Peyer's patch (tissue), 4 donors: ENCODE results near the gene MAML3.

ENCODE experiments used
- POLR2A ChIP-seq, 2 donors: fragments of 450-650 bp; IDR thresholded peaks; one replicate each; pipeline ENCODE4 v1.5.1; 2017; ENCODE audit warnings: antibody characterized with exemption in 2 of 2, mild to moderate bottlenecking in 2 of 2, moderate library complexity in 2 of 2
- TF ChIP-seq, protein P1 (sequence below), 6 experiments: fragments of 450-650 bp in 4 of 6; fragments of 200-600 bp in 2 of 6; sonication (generic) in 1 of 6; IDR thresholded peaks; one replicate each; pipeline ENCODE4 v1.5.1; 2017 to 2019; ENCODE audit warnings: antibody characterized with exemption in 6 of 6, mild to moderate bottlenecking in 3 of 6, moderate library complexity in 1 of 6

DNA sequence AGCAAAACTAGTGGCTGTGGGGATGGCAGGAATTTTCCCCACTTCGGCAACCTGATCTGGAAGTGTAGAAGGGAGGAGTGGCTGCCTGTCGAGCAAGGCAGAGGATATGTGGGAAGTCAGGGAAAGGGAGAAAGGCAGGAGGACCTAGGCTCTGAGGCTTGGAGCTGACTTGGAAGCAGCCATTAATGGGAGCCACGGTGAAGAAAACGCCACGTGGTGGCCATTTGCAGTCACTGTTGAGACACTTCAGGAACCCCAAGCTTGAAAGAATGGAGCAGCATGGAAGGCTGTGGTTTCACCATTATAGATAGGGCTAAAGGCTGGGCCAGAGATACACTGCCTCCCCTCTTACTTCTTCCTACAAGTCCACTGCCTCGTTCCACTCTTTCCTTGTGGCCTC lies 41.8 kb upstream of the MAML3 start:
- TF ChIP-seq, protein P1, sequence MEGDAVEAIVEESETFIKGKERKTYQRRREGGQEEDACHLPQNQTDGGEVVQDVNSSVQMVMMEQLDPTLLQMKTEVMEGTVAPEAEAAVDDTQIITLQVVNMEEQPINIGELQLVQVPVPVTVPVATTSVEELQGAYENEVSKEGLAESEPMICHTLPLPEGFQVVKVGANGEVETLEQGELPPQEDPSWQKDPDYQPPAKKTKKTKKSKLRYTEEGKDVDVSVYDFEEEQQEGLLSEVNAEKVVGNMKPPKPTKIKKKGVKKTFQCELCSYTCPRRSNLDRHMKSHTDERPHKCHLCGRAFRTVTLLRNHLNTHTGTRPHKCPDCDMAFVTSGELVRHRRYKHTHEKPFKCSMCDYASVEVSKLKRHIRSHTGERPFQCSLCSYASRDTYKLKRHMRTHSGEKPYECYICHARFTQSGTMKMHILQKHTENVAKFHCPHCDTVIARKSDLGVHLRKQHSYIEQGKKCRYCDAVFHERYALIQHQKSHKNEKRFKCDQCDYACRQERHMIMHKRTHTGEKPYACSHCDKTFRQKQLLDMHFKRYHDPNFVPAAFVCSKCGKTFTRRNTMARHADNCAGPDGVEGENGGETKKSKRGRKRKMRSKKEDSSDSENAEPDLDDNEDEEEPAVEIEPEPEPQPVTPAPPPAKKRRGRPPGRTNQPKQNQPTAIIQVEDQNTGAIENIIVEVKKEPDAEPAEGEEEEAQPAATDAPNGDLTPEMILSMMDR (IDR thresholded peaks at IDR 0.05), result no peak
- no peak for TF ChIP-seq POLR2A (IDR thresholded peaks at IDR 0.05)
